AG09319 (cell line): ENCODE measurements around the gene PRR30.

Experiments used
- DNase-seq: peaks from one replicate; pipeline ENCODE4 v3.0.0-alpha.2; 2010; ENCODE audit warnings: low read depth; ENCODE audit errors: extremely low read depth
- CTCF ChIP-seq: IDR thresholded peaks from 2 replicates; pipeline ENCODE4 v1.5.1; 2011; ENCODE audit warnings: low read depth, mild to moderate bottlenecking, inconsistent platforms, low read length, moderate library complexity

The PRR30 gene

DNA sequence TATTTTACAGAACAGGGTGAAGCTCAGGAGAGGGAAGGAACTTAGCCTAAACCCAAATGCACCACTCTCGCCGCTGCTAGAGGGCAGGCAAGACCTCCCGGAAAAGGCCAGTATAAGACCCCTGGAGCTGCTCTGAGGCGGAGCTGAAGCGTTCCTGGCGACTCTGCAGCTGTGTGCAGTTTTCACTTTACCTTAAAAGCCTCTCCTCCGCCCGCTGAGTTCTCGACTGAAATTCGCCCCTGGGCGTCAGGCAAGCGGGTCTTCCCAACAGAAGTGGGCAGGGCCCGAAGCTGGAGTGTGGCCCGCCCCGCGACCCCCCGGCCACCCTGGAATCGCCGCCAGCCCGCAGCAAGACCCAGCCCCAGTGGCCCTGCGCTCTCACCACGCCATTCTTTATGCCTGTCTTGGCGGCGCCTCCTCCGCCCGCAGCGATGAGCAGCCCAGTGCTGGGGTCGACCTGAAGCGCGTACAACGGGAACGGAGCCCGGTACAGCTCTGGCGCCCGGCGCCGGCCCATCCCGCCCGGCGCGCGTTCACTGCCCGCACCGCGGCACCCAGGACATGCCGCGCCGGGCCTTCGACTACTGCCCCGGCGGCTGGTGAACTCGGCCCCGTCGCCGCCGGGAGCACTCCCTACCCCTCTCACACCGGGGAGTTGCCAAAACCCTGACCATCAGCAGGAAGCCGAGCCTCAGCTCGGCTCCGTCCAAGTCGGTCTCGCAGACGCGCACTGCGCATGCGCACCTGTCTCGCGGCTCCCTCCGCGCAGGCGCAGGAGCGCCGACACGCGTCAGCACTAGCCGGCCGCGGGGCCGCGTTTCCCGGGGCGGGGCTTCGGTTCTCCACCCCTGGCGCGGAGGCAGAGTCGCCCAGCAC lies 5.1 kb downstream of the PRR30 start, which contains the start of gene PREB:
TSS of gene PREB (minus strand) at position 732 of the 876 bp plus-strand sequence. CDS start at position 517, 215 bp downstream.
- peak; percentile 88 for DNase-seq
- TF ChIP-seq CTCF = peak; percentile 49

- DNase-seq = no peak
- no peak for TF ChIP-seq CTCF
Observed at GRCh38 chr2:27133195-27133875, 5.9 kb downstream of the PRR30 start.

- no peak for DNase-seq
- no peak for TF ChIP-seq CTCF
Observed at GRCh38 chr2:27131429-27131828, 7.8 kb downstream of the PRR30 start.

DNA sequence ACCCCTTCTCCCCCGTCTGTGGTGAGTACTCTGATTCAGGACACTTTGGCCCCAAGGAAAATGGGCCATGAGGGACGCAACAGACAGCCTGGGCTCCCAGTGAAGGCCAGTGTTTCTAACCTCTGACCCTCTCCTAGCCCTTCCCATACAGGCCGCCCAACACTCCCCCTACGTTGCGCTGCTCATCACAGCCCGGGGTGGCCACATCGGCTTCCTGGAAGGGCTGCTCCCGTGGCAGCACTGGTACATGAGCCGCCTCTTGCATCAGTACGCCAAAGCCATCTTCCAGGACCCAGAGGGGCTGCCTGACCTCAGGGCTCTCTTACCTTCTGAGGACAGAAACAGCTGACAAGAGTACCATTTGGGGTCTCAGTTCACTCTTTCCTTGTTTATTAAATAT lies 8.8 kb downstream of the PRR30 start:
- no peak for DNase-seq
- no peak for TF ChIP-seq CTCF

GRCh38 chr2:27128668-27129571 lies 10.3 kb downstream of the PRR30 start:
- TF ChIP-seq CTCF = no peak
- DNase-seq = no peak

DNA sequence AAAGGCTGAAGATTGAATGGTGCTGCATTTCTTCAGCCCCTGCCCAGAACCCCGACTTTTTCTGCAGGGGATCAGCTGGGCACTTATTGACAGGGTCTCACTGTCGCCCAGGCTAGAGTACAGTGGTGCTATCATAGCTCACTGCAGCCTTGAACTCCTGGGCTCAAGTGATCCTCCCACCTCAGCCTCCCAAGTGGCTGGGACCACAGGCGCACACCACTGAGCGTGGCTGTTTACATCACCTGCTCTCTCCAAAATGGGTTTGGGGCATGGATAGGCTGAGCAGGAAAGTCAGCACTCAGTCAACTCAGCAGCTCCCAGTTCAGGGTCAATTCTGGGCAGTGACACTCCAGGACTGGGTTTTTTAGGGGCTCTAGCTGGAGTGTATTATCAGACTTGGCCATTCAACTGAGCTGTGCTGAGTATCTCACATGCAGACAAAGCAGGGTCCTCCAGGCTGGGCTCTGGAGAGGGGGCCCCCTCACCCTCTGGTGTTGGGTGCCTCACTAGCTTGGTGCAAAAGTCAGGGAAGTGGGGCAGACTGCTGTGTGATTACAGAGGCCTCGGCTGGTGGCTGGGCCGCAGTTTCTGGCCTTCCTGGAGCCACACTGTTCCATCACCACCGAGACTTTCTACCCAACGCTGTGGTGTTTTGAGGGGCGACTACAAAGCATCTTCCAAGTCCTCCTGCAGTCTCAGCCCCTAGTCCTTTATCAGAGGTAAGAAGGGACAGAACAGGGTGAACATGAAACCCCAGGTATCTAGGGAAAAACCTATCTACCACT lies 11.1 kb downstream of the PRR30 start:
- no peak for DNase-seq
- TF ChIP-seq CTCF = no peak
